Measurements from ENCODE around the gene SERPIND1. TPM values are rescaled to one million over a fixed set of nuclear protein-coding genes. Genes with fewer than 3 reads are reported as not detected.
A peak's percentile ranks its signal among the peaks of the same experiment; 100 is the strongest.

SERPIND1 gene
- total RNA-seq, 2 donors from 2014 or later, result not detected

DNA sequence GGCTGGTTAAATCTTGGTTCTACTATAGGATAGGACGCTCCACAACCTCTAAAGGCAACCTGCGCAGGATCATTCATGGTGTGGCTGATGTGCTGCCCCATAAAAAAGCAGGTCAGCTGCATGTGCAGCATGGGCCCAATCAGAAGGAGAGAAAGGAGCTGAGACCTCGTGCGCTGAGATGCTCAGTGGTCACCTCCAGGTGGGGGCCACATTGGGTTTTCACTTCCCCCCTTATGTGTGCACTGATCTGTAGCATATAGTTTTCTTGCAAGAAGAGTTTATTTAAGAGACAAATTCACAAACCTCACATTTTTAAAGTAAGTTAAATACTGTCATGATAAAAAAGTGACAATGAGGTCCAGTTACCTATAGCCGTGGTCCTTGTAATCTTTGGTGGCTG is 24.3 kb downstream of the SERPIND1 start:
- TF ChIP-seq POLR2A (IDR thresholded peaks at IDR 0.05), result no peak
- TF ChIP-seq, protein P1, sequence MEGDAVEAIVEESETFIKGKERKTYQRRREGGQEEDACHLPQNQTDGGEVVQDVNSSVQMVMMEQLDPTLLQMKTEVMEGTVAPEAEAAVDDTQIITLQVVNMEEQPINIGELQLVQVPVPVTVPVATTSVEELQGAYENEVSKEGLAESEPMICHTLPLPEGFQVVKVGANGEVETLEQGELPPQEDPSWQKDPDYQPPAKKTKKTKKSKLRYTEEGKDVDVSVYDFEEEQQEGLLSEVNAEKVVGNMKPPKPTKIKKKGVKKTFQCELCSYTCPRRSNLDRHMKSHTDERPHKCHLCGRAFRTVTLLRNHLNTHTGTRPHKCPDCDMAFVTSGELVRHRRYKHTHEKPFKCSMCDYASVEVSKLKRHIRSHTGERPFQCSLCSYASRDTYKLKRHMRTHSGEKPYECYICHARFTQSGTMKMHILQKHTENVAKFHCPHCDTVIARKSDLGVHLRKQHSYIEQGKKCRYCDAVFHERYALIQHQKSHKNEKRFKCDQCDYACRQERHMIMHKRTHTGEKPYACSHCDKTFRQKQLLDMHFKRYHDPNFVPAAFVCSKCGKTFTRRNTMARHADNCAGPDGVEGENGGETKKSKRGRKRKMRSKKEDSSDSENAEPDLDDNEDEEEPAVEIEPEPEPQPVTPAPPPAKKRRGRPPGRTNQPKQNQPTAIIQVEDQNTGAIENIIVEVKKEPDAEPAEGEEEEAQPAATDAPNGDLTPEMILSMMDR (IDR thresholded peaks at IDR 0.05), result no peak
- no peak for TF ChIP-seq POLR2AphosphoS5 (IDR thresholded peaks at IDR 0.05)
- DNase-seq (ENCODE audit: low spot score), result no peak
- intact Hi-C loops (cut with DNase I), result no loop called here
- peaks cover 12 to 26% of the 10 kb centered on the region in 2 donors for H3K36me3 ChIP-seq
- no peaks in the 10 kb centered on the region for H3K27me3 ChIP-seq (replicated peaks; ENCODE audit: insufficient read depth)
- no peak overlapping the region for H3K4me3 ChIP-seq
- WGBS, result 87% methylated on average over 5 of the region's 5 CpGs
- H3K4me1 ChIP-seq (replicated peaks), result no peaks in the 10 kb centered on the region
- no peaks in the 10 kb centered on the region for H3K9me3 ChIP-seq
- H3K27ac ChIP-seq, result no peak overlapping the region

DNA sequence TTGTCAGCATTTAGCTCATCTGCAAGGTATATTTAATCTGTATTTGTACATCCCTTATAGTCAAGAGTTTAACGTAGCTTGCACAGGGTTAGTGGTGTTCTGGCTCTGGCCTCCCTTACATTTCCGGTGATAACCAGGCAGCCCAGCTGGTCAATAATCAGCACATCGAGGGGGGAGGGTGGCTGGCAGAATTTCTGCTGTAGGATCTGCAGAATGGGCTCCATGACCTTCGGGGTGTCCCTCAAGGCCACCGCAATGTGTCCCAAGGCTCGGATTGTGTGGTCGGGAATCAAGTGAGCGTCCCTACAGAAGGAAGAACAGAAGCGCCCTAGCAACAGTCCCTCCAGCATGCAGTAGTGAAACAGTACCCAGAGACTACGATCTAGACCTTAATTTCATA is 25.1 kb downstream of the SERPIND1 start:
- peaks cover 12 to 32% of the 10 kb centered on the region in 2 donors for H3K36me3 ChIP-seq
- H3K27ac ChIP-seq, result no peak overlapping the region
- H3K27me3 ChIP-seq (replicated peaks; ENCODE audit: insufficient read depth), result no peaks in the 10 kb centered on the region
- H3K9me3 ChIP-seq, result no peaks in the 10 kb centered on the region
- intact Hi-C loops (cut with DNase I), result no loop called here
- 79% methylated on average over 10 of the region's 10 CpGs for WGBS
- no peak for DNase-seq (ENCODE audit: low spot score)
- TF ChIP-seq, protein P1 (IDR thresholded peaks at IDR 0.05), result no peak
- TF ChIP-seq POLR2A (IDR thresholded peaks at IDR 0.05) (no peak), POLR2AphosphoS5 (IDR thresholded peaks at IDR 0.05) (no peak)
- H3K4me1 ChIP-seq (replicated peaks), result no peaks in the 10 kb centered on the region
- no peak overlapping the region for H3K4me3 ChIP-seq

DNA sequence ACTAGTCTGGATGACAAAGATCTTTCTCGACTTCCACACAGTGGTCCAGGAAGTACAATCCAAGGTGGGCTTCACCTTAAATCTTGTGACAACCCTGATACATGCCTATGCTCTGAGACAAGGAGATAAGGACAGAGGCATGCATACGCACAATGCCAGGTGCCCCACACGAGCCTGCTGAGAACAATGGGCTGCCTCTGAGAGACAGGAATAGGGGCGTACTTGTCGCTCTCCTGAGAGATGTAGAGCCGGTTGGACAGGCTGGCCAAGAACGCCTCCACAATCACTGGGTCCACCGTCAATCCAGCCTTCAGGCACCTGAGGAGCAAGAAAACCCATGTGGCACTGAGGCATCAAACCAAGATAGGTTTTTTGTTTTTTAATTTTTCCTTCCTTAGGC is 25.5 kb downstream of the SERPIND1 start:
- intact Hi-C loops (cut with DNase I), result no loop called here
- peaks cover 12 to 34% of the 10 kb centered on the region in 2 donors for H3K36me3 ChIP-seq
- peak; percentile 47 for DNase-seq (ENCODE audit: low spot score)

DNA sequence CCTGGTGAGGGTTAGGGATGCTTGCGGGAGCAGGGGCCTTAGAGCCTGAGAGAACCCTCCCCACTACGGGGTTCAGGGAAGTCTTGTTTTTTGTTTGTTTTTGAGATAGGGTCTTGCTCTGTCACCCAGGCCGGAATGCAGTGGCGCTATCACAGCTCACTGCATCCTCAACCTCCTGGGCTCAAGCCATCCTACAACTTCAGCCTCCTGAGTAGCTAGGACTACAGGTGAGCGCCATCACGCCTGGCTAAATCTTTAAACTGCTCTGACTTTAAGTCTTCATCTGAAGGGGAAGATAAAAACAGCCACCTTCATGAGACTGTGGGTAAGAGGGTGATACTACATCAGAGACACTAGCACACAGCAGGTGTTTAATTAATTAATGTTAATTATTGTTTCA is 28.5 kb downstream of the SERPIND1 start:
- H3K9me3 ChIP-seq, result no peaks in the 10 kb centered on the region
- WGBS, result 68% methylated on average over 6 of the region's 6 CpGs
- no peak for DNase-seq (ENCODE audit: low spot score)
- no peak overlapping the region for H3K27ac ChIP-seq
- peaks cover 17 to 36% of the 10 kb centered on the region in 2 donors for H3K36me3 ChIP-seq
- intact Hi-C loops (cut with DNase I), result no loop called here
- H3K27me3 ChIP-seq (replicated peaks; ENCODE audit: insufficient read depth), result no peaks in the 10 kb centered on the region
- TF ChIP-seq POLR2AphosphoS5 (IDR thresholded peaks at IDR 0.05), result no peak
- no peaks in the 10 kb centered on the region for H3K4me1 ChIP-seq (replicated peaks)
- H3K4me3 ChIP-seq, result no peak overlapping the region

More for the DNA sequence above, 25.5 kb downstream of the SERPIND1 start:
- H3K9me3 ChIP-seq, result no peaks in the 10 kb centered on the region
- WGBS, result 59% methylated on average over 8 of the region's 8 CpGs
- H3K4me1 ChIP-seq (replicated peaks), result no peaks in the 10 kb centered on the region
- H3K4me3 ChIP-seq, result no peak overlapping the region
- H3K27ac ChIP-seq, result no peak overlapping the region
- H3K27me3 ChIP-seq (replicated peaks; ENCODE audit: insufficient read depth), result no peaks in the 10 kb centered on the region
- no peak for TF ChIP-seq POLR2A (IDR thresholded peaks at IDR 0.05)
- no peak for TF ChIP-seq POLR2AphosphoS5 (IDR thresholded peaks at IDR 0.05)
- TF ChIP-seq, protein P1 (IDR thresholded peaks at IDR 0.05), result no peak

DNA sequence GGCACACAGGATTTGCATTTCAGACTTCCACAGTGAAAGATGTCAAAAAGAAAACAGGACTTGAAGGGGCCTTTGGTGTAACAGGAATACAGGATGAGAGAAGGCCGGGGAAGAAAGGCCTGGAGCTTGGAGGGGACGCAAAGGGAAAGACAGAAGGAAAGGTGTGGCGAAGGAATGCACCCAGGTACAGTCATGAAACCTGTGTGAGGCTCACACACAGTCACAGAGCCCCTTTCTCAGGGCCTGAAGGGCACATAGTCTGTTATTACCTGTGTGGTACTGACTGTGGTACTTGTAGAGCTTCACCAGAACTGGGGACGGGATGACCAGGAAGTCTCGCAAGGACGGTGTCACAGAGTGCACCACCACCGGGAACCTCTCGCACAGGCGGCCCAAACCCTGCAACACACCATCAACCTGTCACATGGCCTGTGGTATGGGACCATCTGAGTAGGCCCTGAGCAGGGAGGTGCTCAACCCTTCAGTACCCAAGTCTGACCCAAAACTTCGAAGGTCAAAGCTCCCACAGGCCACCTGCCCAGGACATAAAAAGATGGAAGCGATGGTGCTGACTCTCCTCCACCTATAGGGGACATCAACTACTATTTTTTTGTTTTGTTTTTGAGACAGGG is 29.1 kb downstream of the SERPIND1 start:
- Histone ChIP-seq H3K4me1 (replicated peaks) (no peaks in the 10 kb centered on the region), H3K4me3 (no peak overlapping the region), H3K36me3 (peaks cover 16 to 30% of the 10 kb centered on the region in 2 donors), H3K27ac (no peak overlapping the region), H3K9me3 (no peaks in the 10 kb centered on the region), H3K27me3 (replicated peaks; ENCODE audit: insufficient read depth) (no peaks in the 10 kb centered on the region)
- WGBS, result 84% methylated on average over 8 of the region's 11 CpGs
- TF ChIP-seq, protein P1 (IDR thresholded peaks at IDR 0.05), result no peak
- no peak for TF ChIP-seq POLR2AphosphoS5 (IDR thresholded peaks at IDR 0.05)
- TF ChIP-seq POLR2A (IDR thresholded peaks at IDR 0.05), result no peak
- intact Hi-C loops (cut with DNase I), result no loop called here
- no peak for DNase-seq (ENCODE audit: low spot score)

All from prostate gland (tissue), 2 donors.